HFF-Myc (cell line): ENCODE results near the gene SEMA3E.

ENCODE experiments used
- DNase-seq: peaks from one replicate; pipeline ENCODE4 v3.0.0-alpha.2; 2011; ENCODE audit warnings: low read depth; ENCODE audit errors: extremely low read depth
- H3K4me3 ChIP-seq: replicated peaks from 2 replicates; pipeline ENCODE4 v1.5.1; 2011; ENCODE audit warnings: low read depth, mild to moderate bottlenecking, control low read depth, low read length
- TF ChIP-seq, protein P1 (sequence below): IDR thresholded peaks from 2 replicates; pipeline ENCODE4 v1.5.1; 2012; ENCODE audit warnings: mild to moderate bottlenecking, low read depth, low read length, control low read depth; ENCODE audit errors: missing control alignments

SEMA3E gene

DNA sequence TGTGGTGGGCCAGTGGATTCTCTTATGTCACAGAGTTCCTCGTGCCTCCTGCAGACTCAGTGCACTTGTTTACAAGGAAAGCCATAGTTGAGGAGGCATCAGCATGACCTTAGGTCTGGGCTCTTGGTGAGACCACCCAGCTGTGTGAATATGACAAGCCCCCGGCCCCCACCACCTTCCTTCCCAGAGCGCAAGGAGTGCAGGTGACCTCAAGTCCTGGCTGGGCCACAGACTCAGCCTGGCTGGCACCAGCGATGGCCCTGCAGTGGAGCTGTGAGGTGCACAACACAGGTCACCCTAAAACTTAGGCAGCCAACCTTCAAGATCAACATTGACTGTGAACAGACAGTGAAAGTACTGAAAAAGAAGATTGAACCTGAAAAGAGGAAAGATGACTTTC is 14.2 kb upstream of the SEMA3E start:
- TF ChIP-seq, protein P1, sequence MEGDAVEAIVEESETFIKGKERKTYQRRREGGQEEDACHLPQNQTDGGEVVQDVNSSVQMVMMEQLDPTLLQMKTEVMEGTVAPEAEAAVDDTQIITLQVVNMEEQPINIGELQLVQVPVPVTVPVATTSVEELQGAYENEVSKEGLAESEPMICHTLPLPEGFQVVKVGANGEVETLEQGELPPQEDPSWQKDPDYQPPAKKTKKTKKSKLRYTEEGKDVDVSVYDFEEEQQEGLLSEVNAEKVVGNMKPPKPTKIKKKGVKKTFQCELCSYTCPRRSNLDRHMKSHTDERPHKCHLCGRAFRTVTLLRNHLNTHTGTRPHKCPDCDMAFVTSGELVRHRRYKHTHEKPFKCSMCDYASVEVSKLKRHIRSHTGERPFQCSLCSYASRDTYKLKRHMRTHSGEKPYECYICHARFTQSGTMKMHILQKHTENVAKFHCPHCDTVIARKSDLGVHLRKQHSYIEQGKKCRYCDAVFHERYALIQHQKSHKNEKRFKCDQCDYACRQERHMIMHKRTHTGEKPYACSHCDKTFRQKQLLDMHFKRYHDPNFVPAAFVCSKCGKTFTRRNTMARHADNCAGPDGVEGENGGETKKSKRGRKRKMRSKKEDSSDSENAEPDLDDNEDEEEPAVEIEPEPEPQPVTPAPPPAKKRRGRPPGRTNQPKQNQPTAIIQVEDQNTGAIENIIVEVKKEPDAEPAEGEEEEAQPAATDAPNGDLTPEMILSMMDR: no peak
- H3K4me3 ChIP-seq: no peak overlapping the region
- no peak for DNase-seq

DNA sequence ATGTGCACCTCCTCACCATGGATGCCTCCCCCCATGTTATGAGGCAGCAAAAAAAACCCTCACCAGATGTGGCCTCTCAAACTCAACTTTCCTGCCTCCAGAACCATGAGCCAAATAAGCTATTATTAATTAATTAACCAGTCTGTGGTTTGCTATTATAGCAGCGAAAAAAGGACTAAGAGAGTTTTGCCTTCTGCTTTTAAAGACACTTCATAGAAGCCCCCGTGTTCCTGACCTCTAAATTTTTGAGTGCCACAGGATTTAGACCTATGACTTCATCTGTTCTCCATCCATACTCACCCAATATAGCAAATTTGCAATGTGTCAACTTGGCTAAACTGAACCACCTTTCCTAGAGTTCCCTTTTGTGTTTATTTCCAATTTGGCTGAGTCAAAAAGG is 9.2 kb upstream of the SEMA3E start:
- TF ChIP-seq, protein P1: no peak

DNA sequence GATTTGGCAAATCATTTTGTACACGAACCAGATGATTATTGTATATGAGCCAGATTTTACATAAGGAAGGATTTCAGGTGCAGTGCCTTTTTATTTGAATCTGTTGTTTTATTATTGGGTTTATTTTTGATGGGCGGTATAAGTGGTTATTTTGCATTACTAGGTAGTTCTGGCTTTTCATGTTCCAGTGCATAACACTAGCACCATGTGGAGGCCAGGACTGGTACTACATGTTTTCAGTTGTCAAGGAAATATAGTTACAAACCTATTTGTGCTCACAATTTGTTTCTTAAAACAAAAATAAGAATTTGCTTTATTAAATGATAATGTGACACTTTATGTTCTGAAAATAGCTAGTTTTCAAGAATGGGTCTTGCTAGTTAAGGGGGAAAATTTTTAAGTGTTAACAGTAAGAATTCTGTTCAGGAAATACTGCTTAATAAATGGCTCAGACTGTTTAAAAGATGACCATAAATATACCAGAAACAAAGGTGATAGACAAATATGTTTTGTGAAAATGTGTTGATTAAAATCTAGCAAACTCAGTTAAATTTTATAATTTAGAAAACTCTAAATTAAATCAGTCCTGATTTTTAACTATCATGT is 7.1 kb upstream of the SEMA3E start:
- no peak for DNase-seq
- H3K4me3 ChIP-seq: no peak overlapping the region

More for the DNA sequence above, 9.2 kb upstream of the SEMA3E start:
- no peak overlapping the region for H3K4me3 ChIP-seq
- no peak for DNase-seq

DNA sequence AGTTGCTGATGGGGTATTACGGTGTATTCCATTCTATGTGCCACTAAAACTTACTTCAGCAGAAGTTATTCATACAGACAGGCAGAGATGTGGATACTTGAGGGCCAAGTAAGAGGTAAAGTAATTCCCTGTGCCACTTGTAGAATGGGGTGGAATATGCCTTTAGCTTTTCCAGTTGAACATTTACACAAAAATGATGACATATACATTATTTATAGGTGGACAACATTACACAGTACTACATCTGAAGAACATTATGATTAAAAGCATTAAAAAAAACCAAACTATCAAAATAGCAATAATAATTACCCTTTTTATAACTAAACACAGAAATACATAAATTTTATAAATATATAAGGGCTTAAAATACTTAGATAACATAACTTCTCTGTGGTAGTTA is 3.5 kb upstream of the SEMA3E start:
- TF ChIP-seq, protein P1: no peak
- no peak for DNase-seq

More for the DNA sequence above, 7.1 kb upstream of the SEMA3E start:
- TF ChIP-seq, protein P1: peak; percentile 80

DNA sequence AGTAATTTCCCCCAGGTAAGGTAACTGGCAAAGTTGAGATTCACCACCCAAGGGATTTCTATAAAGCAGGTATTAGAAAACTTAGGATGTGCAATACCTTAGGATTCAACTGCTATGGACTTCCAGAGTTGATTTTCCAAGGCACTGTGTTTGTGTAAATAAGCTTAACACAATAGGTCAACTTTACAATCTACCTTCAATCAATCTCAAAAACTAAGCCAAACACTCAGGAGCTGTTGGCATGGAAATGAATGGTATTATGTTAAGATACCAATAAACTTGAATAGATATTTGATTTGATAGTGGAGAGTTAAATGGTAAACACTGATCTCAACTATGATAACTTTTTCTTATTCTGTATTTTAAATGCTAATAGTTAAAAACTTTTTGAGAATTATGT is 762 bp upstream of the SEMA3E start:
- TF ChIP-seq, protein P1: no peak
- DNase-seq: no peak
- H3K4me3 ChIP-seq: no peak overlapping the region

More for the DNA sequence above, 3.5 kb upstream of the SEMA3E start:
- H3K4me3 ChIP-seq: no peak overlapping the region

DNA sequence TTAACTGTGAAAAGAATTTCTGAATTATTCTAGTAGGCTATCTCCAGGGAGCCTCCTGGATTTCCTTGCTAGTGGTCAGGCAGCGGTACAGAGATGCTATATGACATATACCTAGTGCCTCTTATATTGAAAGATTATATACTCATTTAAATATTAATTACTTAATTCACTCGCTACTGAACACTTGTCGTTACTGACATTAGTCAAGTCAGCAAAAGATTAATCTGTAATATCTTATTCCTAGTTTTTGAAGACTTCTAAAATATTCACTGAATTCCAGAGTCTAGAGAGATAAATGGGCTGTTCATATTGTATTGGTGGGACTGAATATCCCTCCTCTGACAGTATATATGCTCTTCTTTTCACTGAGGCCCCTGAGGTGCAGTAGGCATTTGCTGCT is 2.9 kb downstream of the SEMA3E start:
- no peak overlapping the region for H3K4me3 ChIP-seq
- DNase-seq: no peak
- TF ChIP-seq, protein P1: no peak

DNA sequence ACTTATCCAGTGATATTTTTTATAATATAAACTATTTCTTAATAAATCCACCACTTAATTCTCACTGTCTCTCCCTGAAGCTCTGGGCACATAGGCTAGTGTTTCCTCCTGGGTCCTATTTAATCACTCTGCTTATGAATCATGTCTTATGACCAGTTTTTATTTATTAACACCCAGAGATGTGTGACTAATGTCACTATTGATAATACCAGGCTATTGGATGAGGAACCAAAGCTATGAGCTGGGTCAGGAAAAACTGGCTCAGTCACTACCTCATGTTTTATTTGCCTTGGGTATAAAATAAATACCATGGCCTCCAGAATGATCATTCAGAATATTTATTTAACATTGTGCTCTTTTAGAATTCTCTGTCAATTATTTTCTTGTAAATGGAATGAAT is 5.2 kb downstream of the SEMA3E start:
- no peak for DNase-seq
- no peak overlapping the region for H3K4me3 ChIP-seq
- TF ChIP-seq, protein P1: no peak
